Peyer's patch (tissue), 4 donors: Measurements from ENCODE around the gene OR52K1. TPM values are rescaled to one million over a fixed set of nuclear protein-coding genes. Genes with fewer than 3 reads are reported as not detected.
A peak's percentile ranks its signal among the peaks of the same experiment; 100 is the strongest.

ENCODE experiments used
- DNase-seq, 3 donors: peaks; one replicate each; pipeline ENCODE4 v3.0.0-alpha.2; 2017 to 2019
- H3K27ac ChIP-seq, 4 donors: fragments of 200-600 bp; sonication (generic); one replicate each; pipeline ENCODE4 v1.5.1; 2016 to 2019
- H3K27me3 ChIP-seq, 2 donors: fragments of 200-600 bp; sonication (generic); one replicate each; pipeline ENCODE4 v1.5.1; 2019
- H3K36me3 ChIP-seq, 3 donors: fragments of 200-600 bp; sonication (generic); one replicate each; pipeline ENCODE4 v1.5.1; 2016 to 2019
- H3K4me1 ChIP-seq, 4 donors: fragments of 200-600 bp; sonication (generic); one replicate each; pipeline ENCODE4 v1.5.1; 2016 to 2019
- H3K4me3 ChIP-seq, 4 donors: fragments of 200-600 bp; sonication (generic); 1 replicate in 3 of 4; 2 replicates in 1 of 4; pipeline ENCODE4 v1.5.1; 2016 to 2019; ENCODE audit warnings: mild to moderate bottlenecking in 1 of 4
- H3K9me3 ChIP-seq, 4 donors: fragments of 200-600 bp; sonication (generic); one replicate each; pipeline ENCODE4 v1.5.1; 2016 to 2019; ENCODE audit warnings: mild to moderate bottlenecking in 1 of 4
- POLR2A ChIP-seq, 2 donors: fragments of 450-650 bp; IDR thresholded peaks; one replicate each; pipeline ENCODE4 v1.5.1; 2017; ENCODE audit warnings: antibody characterized with exemption in 2 of 2, mild to moderate bottlenecking in 2 of 2, moderate library complexity in 2 of 2
- total RNA-seq, 4 donors: library from RNA; depleted of rRNA; stranded (reverse); fragments of >200 nt; gene quantifications; one replicate each; pipeline ENCODE4 v1.1.0, GENCODE V29; 2016
- TF ChIP-seq, protein P1 (sequence below), 6 experiments: fragments of 450-650 bp in 4 of 6; fragments of 200-600 bp in 2 of 6; sonication (generic) in 1 of 6; IDR thresholded peaks; one replicate each; pipeline ENCODE4 v1.5.1; 2017 to 2019; ENCODE audit warnings: antibody characterized with exemption in 6 of 6, mild to moderate bottlenecking in 3 of 6, moderate library complexity in 1 of 6

OR52K1 gene
- total RNA-seq, 4 donors from 2014 or later: not detected

- Histone ChIP-seq H3K4me3 (no peak overlapping the region), H3K9me3 (no peaks in the 10 kb centered on the region), H3K27ac (no peak overlapping the region), H3K36me3 (no peaks in the 10 kb centered on the region), H3K4me1 (no peaks in the 10 kb centered on the region), H3K27me3 (no peaks in the 10 kb centered on the region)
- DNase-seq: no peak
- TF ChIP-seq, protein P1, sequence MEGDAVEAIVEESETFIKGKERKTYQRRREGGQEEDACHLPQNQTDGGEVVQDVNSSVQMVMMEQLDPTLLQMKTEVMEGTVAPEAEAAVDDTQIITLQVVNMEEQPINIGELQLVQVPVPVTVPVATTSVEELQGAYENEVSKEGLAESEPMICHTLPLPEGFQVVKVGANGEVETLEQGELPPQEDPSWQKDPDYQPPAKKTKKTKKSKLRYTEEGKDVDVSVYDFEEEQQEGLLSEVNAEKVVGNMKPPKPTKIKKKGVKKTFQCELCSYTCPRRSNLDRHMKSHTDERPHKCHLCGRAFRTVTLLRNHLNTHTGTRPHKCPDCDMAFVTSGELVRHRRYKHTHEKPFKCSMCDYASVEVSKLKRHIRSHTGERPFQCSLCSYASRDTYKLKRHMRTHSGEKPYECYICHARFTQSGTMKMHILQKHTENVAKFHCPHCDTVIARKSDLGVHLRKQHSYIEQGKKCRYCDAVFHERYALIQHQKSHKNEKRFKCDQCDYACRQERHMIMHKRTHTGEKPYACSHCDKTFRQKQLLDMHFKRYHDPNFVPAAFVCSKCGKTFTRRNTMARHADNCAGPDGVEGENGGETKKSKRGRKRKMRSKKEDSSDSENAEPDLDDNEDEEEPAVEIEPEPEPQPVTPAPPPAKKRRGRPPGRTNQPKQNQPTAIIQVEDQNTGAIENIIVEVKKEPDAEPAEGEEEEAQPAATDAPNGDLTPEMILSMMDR (IDR thresholded peaks at IDR 0.05): no peak
- TF ChIP-seq POLR2A (IDR thresholded peaks at IDR 0.05): no peak
Measured at GRCh38 chr11:4465407-4465806, 17.0 kb upstream of the OR52K1 start.

GRCh38 chr11:4466131-4466870 lies 16.1 kb upstream of the OR52K1 start:
- Histone ChIP-seq H3K36me3 (no peaks in the 10 kb centered on the region), H3K4me3 (no peak overlapping the region), H3K27me3 (no peaks in the 10 kb centered on the region), H3K27ac (no peak overlapping the region), H3K9me3 (no peaks in the 10 kb centered on the region), H3K4me1 (no peaks in the 10 kb centered on the region)
- no peak for DNase-seq
- TF ChIP-seq, protein P1 (IDR thresholded peaks at IDR 0.05): no peak
- no peak for TF ChIP-seq POLR2A (IDR thresholded peaks at IDR 0.05)

DNA sequence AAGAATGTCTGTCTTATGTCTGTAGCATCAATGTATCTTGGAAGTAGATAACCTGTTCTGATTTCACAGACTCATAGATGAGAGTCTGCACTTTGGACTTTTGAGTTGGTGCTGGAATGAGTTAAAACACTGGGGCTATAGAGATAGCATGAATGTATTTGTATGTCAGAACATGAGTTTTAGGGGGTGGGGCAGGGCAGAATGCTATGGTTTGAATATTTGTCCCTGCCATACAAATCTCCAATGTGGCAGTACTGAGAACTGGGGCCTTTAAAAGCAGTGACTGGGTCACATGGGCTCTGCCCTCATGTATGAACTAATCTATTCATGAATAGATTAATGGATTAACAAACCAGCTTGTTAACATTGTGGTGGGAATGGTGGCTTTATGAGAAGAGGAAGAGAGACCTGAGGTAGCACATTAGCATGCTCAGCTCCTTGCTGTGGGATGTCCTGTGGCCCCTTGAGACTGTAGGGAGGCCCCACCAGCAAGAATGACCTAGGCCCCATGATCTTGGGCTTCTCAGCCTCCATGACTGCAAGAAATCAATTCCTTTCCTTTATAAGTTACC lies 15.5 kb upstream of the OR52K1 start:
- Histone ChIP-seq H3K27ac (no peak overlapping the region), H3K36me3 (no peaks in the 10 kb centered on the region), H3K27me3 (no peaks in the 10 kb centered on the region), H3K9me3 (no peaks in the 10 kb centered on the region), H3K4me1 (no peaks in the 10 kb centered on the region), H3K4me3 (no peak overlapping the region)
- no peak for TF ChIP-seq POLR2A (IDR thresholded peaks at IDR 0.05)
- TF ChIP-seq, protein P1 (IDR thresholded peaks at IDR 0.05): no peak
- no peak for DNase-seq

GRCh38 chr11:4467811-4468606 lies 14.4 kb upstream of the OR52K1 start:
- Histone ChIP-seq H3K36me3 (no peaks in the 10 kb centered on the region), H3K9me3 (no peaks in the 10 kb centered on the region), H3K27ac (no peak overlapping the region), H3K4me1 (no peaks in the 10 kb centered on the region), H3K27me3 (no peaks in the 10 kb centered on the region), H3K4me3 (no peak overlapping the region)
- TF ChIP-seq, protein P1 (IDR thresholded peaks at IDR 0.05): no peak
- no peak for TF ChIP-seq POLR2A (IDR thresholded peaks at IDR 0.05)
- peak in 1 of 3 donors; percentile 53 for DNase-seq

DNA sequence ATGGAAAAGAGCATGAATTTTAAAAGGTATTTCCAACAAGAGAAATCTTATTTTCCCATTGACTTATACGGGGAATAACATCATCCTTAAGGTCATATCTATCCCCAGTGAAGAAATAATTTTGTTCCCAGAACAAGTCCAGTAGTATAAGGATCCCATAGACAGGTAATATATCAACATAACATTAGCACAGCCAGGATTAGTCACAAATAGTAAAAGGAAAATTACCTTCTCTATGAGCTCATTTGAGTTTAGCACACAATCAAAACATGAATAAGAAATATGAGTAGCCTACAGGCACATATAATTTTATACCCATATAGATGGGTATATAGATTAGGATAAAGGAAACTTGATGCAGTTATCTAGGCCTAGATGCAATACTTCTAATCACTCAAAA lies 2.8 kb upstream of the OR52K1 start:
- H3K36me3 ChIP-seq: no peaks in the 10 kb centered on the region
- DNase-seq: no peak
- TF ChIP-seq POLR2A (IDR thresholded peaks at IDR 0.05): no peak
- TF ChIP-seq, protein P1 (IDR thresholded peaks at IDR 0.05): no peak

More for the DNA sequence above, 2.8 kb upstream of the OR52K1 start:
- H3K27me3 ChIP-seq: no peaks in the 10 kb centered on the region
- no peak overlapping the region for H3K27ac ChIP-seq
- H3K4me3 ChIP-seq: no peak overlapping the region
- no peaks in the 10 kb centered on the region for H3K4me1 ChIP-seq
- no peaks in the 10 kb centered on the region for H3K9me3 ChIP-seq
